ENCODE results near the gene YRDC. TPM values are rescaled to one million over a fixed set of nuclear protein-coding genes. Genes with fewer than 3 reads are reported as not detected.

Gene YRDC, protein sequence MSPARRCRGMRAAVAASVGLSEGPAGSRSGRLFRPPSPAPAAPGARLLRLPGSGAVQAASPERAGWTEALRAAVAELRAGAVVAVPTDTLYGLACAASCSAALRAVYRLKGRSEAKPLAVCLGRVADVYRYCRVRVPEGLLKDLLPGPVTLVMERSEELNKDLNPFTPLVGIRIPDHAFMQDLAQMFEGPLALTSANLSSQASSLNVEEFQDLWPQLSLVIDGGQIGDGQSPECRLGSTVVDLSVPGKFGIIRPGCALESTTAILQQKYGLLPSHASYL
- total RNA-seq = 14.0 and 21.7 TPM in 2 replicates

DNA sequence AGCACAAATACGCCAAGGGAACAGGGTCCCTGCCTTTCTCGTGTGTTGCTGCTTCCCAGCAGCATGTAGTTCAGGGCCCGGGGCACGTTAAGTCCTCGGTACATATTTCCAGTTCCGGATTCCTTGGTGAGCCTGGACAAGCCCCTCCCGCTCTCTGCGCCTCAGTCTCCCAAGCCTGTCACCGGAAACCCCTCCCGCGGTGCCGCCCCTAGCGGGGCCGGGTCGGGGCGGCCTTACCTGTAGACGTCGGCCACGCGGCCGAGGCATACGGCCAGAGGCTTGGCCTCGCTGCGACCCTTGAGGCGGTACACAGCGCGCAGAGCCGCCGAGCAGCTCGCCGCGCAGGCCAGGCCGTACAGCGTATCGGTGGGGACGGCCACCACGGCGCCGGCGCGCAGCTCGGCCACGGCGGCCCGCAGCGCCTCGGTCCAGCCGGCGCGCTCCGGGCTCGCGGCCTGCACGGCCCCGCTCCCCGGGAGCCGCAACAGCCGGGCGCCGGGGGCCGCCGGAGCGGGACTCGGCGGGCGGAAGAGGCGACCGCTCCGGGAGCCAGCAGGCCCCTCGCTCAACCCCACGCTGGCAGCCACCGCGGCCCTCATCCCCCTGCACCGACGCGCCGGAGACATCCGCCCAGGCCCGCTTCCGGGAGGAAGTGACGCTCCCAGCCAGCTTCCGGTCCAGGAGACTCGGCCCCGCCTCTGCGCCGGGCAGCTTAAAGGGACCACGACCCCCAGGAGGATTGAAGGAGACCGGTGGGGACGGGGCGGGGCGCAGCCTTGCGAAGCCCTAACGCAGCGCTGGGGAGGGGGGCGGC lies at the start of gene YRDC, which contains the start of gene C1orf122:
Gene YRDC, minus strand, starts transcription at position 654 of the 814 bp plus-strand sequence. Its CDS starts 28 bp downstream, at position 626.
Gene C1orf122, plus strand, starts transcription at position 236 of the 814 bp plus-strand sequence. CDS start 615 bp downstream, outside the sequence.

DNA sequence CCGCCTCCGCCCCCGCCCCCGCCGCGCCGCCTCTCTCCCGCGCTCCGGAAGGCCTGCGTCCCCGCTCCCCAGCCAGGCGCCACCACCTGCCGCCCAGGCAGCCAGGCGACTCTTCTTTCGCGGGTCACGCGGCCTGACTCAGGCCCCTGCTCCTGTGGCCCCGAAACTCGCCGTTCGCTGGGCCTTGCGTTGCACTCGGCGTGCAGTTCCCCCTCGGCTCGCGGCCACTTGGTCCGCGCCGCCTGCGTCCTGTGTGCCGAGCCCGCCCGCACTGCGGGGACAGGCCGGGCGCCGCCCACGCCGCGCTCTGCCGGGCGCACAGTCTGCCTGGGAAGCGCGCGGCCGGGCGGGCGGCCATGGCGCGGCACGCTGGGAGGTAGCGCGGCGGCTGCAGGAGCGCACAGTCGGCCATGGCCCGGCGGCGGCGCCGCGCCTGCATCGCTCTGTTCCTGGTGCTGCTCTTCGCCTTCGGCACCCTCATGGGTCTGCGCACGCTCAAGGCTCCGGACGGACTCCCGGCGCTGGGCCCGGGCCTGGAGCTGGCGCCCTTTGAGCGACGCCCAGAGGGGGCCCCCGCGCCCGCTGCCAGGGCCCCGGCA lies 14.1 kb downstream of the YRDC start, which contains the start of gene MANEAL:
Gene MANEAL, plus strand, starts transcription at position 75 of the 599 bp plus-strand sequence. Its CDS starts 336 bp downstream, at position 411.

DNA sequence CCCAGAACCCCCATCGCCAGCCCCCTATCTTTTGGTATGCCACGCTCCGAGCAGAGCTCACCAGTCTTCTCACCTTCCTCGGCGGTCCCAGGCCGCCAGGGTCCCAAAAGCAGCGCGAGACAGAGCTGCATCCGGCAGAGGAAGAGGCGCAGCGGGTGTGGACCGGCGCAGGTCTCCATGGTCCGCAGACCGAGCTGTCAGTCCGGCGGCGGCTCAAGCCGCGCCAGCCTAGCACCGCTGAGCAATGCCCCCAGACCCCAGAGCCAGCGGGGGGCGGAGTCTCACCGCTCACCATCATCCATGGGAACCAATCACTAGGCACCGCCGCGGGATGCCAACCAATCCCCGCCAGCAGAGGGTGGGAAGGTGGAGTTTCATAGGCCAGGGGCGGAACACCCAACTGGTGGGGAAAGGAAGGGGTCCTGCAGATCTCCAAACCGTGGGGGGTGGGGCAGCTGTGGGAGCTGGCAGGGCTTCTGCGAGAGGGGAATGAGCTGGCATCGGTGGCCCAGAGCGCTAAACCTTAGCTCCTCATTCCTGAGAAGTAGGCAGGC lies 43.0 kb downstream of the YRDC start, which contains the start of gene EPHA10:
Gene EPHA10, minus strand, starts transcription at position 233 of the 554 bp plus-strand sequence. Its CDS starts 54 bp downstream, at position 179.

Other genes with a start within 250 kb of the YRDC start
- gene GNL2, start 212.3 kb downstream of the YRDC start, total RNA-seq = 21.9 and 27.4 TPM in 2 replicates
- gene RSPO1, start 173.3 kb downstream of the YRDC start, total RNA-seq = 0.17 and 8.6 TPM in 2 replicates
- gene CDCA8, start 115.7 kb downstream of the YRDC start, total RNA-seq = 0.47 and 0.60 TPM in 2 replicates
- not detected in 2 replicates for gene EPHA10, start 43.1 kb downstream of the YRDC start, total RNA-seq
- gene MANEAL, start 14.4 kb downstream of the YRDC start, total RNA-seq = 2.1 TPM in 1 of 2 replicates, not detected in the other
- 93.2 and 201 TPM in 2 replicates for gene C1orf122, start 418 bp downstream of the YRDC start, total RNA-seq
- 1.5 and 16.3 TPM in 2 replicates for gene MTF1, start 51.4 kb upstream of the YRDC start, total RNA-seq
- gene INPP5B, start 138.8 kb upstream of the YRDC start, total RNA-seq = 15.8 and 18.7 TPM in 2 replicates
- gene SF3A3, start 181.8 kb upstream of the YRDC start, total RNA-seq = 26.5 and 51.0 TPM in 2 replicates
- 43.2 and 51.1 TPM in 2 replicates for gene FHL3, start 197.3 kb upstream of the YRDC start, total RNA-seq
- 28.4 and 34.3 TPM in 2 replicates for gene UTP11, start 204.5 kb upstream of the YRDC start, total RNA-seq
- gene POU3F1, start 238.6 kb upstream of the YRDC start, total RNA-seq = 0.35 TPM in 1 of 2 replicates, not detected in the other